Measurements from ENCODE around the gene ESYT2.
"Not testable (repeated sequence)": the region's sequence is repeated elsewhere in the genome, so short reads cannot be mapped to it uniquely, and the experiment has no call there.

ESYT2 gene, protein sequence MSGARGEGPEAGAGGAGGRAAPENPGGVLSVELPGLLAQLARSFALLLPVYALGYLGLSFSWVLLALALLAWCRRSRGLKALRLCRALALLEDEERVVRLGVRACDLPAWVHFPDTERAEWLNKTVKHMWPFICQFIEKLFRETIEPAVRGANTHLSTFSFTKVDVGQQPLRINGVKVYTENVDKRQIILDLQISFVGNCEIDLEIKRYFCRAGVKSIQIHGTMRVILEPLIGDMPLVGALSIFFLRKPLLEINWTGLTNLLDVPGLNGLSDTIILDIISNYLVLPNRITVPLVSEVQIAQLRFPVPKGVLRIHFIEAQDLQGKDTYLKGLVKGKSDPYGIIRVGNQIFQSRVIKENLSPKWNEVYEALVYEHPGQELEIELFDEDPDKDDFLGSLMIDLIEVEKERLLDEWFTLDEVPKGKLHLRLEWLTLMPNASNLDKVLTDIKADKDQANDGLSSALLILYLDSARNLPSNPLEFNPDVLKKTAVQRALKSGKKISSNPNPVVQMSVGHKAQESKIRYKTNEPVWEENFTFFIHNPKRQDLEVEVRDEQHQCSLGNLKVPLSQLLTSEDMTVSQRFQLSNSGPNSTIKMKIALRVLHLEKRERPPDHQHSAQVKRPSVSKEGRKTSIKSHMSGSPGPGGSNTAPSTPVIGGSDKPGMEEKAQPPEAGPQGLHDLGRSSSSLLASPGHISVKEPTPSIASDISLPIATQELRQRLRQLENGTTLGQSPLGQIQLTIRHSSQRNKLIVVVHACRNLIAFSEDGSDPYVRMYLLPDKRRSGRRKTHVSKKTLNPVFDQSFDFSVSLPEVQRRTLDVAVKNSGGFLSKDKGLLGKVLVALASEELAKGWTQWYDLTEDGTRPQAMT

DNA sequence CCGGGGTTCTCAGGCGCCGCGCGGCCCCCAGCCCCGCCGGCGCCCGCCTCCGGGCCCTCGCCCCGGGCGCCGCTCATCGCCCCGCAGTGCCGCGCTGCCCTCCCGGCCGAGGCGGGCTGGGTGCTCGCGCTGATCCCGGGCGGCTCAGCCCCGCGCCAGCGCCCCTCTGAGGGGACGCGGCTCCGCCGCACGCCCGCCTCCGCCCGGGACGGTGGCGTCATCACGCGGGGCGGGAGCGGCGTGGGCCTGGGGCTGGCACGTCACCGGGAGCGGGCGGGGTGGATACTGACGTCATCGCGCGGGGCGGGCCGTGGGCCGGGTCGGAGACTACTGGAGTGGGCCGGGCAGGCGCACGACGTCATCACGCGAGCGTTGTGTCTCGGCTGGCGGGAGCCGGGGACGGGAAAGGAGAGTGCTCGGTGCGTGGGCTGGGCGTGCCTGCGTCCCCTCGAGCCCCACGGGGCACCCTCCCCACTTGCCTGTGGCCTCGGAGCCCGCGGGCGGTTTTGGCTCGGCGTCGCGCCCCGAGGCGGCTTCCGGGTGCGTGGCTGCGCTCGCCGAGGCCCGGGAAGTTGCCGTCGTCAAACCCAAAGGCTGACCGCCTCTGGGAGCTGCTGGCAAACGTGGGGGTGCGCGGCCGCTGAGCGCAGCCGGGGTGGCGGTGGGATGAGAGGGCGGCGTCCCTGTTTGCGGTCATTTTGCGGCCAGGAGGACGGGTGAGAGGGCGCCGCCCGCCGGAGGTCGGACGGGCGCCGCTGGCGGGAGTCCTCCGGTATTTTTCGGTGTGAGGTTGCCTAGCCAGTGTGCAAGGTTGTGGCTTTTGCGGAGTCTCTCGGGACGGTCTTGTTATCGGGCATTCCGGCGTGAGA, at the start of gene ESYT2:
Gene ESYT2 (minus strand): TSS at position 168 of the 869 bp plus-strand sequence. CDS start 91 bp downstream, at position 77.
- in situ Hi-C loops (cut with HindIII; ENCODE audit: low sequenced_read_pairs) = no loop called here

DNA sequence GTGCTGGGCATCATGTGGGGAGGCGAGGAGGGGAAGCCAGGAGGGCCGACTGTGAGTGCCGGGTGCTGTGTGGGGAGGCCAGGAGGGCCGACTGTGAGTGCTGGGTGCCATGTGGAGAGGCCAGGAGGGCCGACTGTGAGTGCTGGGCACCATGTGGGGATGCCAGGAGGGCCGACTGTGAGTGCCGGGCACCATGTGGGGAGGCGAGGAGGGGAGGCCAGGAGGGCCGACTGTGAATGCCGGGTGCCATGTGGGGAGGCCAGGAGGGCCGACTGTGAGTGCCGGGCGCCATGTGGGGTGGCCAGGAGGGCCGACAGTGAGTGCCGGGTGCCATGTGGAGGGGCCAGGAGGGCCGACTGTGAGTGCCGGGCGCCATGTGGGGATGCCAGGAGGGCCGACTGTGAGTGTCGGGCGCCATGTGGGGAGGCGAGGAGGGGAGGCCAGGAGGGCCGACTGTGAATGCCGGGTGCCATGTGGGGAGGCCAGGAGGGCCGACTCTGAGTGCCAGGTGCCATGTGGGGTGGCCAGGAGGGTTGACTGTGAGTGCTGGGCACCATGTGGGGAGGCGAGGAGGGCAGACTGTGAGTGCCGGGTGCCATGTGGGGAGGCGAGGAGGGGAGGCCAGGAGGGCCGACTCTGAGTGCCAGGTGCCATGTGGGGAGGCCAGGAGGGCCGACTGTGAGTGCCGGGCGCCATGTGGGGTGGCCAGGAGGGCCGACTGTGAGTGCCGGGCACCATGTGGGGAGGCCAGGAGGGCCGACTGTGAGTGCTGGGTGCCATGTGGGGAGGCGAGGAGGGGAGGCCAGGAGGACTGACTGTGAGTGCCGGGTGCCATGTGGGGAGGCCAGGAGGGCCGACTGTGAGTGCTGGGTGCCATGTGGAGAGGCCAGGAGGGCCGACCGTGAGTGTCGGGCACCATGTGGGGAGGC, 49.1 kb upstream of the ESYT2 start:
- in situ Hi-C loops (cut with HindIII; ENCODE audit: low sequenced_read_pairs) = not testable (repeated sequence)

DNA sequence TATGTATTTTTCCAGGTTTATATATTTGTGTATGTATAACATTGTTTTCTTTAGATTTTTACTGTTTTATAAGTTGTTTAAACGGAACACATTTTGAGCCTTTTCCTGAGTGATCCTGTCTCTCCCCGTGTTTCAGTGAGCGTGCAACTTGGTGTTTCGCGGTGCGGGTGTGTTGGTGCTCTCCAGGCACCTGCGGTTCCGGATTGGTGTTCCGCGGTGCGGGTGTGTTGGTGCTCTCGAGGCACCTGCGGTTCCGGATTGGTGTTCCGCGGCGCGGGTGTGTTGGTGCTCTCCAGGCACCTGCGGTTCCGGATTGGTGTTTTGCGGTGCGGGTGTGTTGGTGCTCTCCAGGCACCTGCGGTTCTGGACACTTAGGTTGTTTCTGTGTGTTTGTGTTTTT, 47.7 kb upstream of the ESYT2 start:
- in situ Hi-C loops (cut with HindIII; ENCODE audit: low sequenced_read_pairs) = no loop called here

DNA sequence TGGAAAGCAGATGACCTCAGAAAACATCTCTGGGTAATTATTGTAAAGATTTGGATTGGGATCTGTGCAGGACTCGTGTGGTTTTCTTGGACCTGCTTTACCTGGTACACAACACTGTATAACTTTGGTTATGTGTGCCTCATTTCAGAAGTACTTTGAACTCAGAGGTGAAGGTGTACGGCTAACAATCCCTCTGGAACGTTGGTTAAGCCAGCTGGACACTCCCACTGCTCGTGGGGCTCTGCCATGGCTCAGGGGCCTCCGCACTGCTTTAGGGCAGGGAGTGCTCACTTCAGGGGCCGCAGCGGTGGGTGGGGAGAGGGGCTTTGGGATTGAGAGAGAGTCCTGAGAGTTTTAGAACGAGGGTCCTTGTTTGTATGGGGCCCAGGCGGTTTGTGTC, 40.6 kb upstream of the ESYT2 start:
- in situ Hi-C loops (cut with HindIII; ENCODE audit: low sequenced_read_pairs) = no loop called here

DNA sequence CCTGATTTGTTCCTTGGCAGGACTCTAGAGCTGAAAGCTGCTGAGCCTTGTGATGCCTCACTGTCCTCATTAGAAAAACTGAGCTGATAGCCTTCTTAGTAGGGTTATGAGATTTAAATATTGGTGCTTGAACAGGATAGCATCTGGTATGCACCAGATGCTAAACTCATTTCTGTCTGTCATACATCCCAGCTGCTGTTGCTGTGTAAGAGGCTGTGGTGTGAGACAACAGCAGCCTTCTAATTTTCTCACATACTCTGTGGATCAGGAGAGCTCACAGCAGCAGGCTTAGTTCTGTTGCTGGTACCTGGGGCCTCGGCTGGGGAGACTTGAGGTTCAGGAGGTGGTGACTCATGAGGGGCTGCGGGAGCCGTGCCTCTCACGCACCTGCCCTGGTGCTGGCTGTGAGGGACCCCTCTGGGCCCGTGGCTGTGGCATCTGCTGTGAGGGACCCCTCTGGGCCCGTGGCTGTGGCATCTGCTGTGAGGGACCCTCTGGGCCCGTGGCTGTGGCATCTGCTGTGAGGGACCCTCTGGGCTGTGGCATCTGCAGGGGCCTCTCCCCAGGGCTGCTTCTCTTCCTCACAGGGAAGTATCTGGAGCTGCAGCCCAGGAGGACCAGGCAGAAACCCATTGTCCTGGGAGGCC, 39.6 kb upstream of the ESYT2 start:
- in situ Hi-C loops (cut with HindIII; ENCODE audit: low sequenced_read_pairs) = no loop called here

DNA sequence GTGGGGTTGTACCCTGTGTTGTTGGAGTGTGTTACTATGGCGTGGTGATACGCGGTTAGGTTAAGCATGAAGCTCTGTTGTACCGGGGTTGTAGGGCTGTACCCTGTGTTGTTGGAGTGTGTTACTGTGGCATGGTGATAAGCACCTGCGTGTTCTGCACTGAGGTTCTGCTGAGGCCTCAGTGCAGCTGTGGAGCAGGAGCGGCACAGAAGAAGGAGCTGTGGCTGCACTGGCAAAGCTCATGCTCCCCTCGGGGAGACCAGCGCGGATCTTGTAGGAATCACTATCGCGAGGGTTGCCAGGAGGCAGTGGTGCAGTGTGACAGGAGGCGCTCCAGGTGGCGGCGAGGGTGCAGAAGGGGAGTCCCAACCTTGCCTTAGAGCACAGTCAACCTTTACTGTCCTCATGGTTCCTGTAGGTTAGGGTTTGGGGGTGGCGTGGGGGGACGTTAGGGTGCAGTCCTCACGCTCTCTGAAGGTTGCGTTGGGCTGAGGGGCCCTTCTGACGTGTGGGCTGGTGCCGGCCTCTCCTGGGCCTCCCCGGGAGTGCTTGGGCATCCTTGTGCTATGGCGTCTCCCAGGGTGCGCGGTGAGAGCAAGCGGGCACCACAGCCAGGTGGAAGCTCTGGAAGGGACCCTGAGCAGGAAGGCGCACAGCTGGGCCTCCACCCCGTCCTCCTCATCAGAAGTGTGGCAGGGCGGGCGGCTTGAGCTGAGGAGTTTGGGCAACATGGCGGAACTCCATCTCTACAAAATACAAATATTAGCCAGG, 38.1 kb upstream of the ESYT2 start:
- in situ Hi-C loops (cut with HindIII; ENCODE audit: low sequenced_read_pairs) = no loop called here

DNA sequence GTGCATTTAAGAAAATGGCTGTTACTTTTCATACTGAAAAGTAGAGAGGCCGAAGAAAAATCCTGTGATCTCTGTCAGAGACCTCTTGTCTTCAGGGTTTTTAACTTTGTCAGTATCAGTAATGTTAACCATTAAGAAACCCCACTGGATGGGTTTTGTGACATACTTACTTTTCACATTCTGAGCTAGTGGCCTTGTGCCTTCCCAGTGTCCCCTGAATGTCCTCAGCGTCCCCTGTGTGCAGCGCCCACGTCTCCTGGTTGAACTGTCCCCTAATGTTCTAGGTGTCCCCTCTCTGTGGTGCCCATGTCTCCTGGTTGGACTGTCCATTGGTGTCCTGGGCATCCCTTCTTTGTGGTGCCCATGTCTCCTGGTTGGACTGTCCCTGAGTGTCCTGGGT, 36.7 kb upstream of the ESYT2 start:
- in situ Hi-C loops (cut with HindIII; ENCODE audit: low sequenced_read_pairs) = no loop called here

DNA sequence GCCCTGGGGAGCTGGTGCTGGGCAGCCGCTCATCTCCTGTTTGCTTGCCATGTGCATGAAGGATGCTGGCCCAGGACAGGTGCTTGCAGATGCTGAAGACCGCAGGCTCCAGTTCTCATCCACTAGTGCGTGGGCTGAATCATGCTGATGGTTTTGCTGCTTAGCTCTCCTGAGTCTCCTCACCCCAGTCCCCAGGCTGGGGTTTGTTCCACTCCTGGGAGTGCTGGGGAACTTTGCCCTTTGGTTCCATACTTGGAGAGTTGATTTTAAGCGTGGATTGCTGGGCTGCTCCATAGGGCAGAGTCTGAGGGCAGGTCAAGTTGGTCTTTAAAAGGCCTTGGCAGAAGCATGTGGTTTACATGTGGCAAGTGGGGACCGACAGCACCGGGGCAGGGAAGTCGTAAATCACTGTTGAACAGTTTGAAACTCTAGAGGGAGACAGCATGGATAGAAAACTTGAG, 36.2 kb upstream of the ESYT2 start:
- in situ Hi-C loops (cut with HindIII; ENCODE audit: low sequenced_read_pairs) = no loop called here

DNA sequence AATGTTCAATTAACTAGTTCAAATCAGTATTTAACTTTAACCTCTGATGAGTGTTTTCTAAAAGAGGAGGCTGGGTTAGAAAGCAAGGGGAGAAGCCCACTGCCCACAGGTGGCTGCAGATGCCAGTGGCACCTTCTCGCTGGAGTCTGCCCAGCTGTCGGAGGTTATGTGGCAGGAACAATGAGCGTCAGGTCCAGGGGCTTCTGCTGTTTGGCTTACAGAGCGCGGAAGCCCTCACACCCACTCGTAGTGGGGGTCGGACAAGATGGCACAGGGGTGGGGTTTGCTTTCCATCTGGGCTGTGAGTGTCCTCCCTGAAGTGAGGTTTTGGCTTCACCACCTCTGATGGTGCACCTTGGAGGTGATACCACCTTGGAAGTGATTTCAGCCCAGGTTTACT, 35.5 kb upstream of the ESYT2 start:
- in situ Hi-C loops (cut with HindIII; ENCODE audit: low sequenced_read_pairs) = no loop called here

DNA sequence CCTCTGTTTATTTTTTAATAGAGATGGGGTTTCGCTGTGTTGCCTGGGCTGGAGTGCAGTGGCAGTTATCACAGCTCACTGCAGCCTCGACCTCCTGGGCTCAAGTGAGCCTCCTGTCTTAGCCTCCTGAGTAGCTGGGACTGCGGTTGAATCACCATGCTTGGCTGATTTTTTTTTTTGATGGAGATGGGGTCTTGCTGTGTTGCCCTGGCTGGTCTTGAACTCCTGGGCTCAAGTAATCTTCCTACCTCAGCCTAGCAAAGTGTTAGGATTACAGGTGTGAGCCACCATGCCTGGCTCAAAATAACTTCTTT, 35.2 kb upstream of the ESYT2 start:
- in situ Hi-C loops (cut with HindIII; ENCODE audit: low sequenced_read_pairs) = no loop called here

DNA sequence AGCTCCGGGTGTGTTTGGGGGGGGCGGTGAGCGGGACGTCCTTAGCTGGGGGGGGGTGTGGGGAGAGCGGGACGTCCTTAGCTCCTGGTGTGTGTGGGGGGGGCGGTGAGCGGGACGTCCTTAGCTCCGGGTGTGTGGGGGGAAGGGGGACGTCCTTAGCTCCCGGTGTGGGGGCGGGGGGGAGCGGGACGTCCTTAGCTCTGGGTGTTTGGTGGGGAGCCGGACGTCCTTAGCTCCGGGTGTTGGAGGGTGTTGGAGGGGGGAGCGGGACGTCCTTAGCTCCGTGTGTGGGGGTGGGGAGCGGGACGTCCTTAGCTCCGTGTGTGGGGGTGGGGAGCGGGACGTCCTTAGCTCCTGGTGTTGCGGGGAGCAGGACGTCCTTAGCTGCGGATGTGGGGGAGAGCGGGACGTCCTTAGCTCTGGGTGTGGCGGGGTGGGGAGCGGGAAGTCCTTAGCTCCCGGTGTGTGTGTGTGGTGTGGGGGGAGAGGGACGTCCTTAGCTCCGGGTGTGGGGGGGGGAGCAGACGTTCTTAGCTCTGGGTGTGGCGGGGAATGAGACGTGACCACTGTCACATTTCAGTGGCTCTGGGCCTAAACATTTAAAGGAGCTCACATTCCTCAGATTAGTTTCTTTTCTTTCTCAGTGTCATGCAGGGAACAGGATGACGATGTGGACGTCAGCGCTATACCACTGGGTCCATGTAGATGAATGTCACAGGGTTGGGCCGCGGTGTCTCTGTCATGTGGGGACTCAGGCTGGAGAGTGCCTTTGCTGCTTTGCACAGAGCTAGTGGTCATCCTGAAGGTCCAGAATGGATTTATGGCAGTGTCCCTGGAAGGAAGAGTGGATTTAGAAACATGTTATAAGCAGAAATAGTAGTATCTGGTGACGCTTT, 34.5 kb upstream of the ESYT2 start:
- in situ Hi-C loops (cut with HindIII; ENCODE audit: low sequenced_read_pairs) = no loop called here

DNA sequence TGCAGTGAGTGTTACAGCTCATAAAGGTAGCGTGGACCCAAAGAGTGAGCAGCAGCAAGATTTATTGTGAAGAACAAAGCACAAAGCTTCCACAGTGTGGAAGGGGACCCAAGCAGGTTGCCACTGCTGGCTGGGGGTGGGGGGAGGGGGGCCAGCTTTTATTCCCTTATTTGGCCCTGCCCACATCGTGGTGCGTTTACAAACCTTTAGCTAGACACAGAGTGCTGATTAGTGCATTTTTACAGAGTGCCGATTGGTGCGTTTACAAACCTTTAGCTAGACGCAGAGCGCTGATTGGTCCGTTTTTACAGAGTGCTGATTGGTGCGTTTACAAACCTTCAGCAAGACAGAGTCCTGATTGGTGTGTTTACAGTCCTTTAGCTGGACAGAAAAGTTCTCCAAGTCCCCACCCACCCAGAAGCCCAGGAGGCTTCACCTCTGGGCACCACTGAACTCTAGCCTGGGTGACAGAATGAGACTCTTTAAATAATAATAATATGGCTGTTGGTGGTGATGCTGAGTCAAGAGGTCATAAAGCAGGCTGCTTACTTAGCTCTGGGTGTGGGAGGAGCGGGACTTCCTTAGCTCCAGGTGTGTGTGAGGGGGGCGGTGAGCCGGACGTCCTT, 33.8 kb upstream of the ESYT2 start:
- in situ Hi-C loops (cut with HindIII; ENCODE audit: low sequenced_read_pairs) = not testable (repeated sequence)

DNA sequence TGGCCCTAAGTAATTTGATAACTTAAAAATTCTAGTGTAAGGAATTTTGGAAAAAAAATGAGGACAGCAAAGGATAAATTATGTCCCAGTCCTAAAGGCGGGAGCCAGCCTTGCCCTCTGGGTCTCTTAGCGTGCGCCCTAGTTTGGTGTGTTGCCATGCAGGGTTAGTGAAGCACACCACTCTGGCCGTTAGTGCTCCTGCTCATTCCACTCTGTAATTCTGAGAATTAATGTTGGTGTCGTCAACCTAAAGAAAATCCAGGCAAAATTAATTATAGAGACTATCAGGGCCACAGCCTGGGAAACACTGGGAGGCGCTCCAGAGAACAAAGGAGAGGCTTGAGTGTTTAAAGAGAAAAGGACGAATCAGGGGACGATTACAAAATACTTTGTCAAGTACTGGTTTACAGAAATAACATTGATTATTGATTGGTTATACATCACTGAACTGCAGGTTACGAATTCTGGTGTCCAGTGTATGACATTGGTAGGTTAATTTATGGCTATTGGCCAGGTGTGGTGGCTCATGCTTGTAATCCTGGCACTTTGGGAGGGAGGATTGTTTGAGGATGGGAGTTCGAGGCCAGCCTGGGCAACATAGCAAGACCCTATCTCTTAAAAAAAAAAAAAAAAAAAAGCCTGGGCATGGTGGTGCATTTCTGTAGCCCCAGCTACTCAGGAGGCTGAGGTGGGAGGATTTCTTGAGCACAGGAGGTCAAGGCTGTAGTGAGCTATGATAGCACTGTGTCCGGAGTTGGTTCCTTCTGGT, 32.8 kb upstream of the ESYT2 start:
- in situ Hi-C loops (cut with HindIII; ENCODE audit: low sequenced_read_pairs) = no loop called here

DNA sequence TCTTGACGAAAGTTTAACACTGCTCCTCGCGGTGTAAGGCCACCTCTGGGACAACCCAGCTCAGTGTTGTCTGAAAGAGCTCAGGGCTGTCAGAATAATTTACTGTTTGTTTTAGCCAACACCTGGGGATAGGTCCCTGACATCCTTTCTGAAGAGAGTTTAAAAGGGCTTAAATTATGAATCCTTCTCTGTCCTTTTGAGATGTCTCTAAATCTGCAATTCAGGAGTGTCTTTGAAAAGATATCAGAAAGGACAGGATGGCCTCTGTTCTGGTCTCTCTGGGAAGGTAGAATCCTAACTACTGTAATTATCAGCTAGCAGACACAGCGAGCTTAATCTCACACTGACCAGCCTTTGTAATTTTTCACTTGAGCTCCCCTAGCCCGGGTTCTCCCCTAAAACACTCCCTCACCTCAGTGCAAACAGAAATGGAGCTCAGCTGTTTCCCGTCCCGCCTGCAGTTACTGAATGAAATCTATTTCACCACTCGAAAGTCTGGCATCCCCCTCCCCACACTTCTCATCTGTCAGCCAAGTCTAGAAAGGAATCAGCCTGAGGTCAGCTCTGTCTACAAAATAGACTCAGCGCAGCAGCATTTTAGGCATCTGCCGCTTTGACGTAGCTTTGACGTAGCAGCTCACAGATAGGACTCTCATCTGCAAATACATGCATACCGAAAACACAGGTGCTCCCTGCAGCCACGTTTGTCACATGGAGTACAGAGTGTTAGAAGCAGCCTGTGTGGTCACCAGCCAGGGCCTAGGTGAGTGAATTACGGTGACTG, 31.9 kb upstream of the ESYT2 start:
- in situ Hi-C loops (cut with HindIII; ENCODE audit: low sequenced_read_pairs) = no loop called here

DNA sequence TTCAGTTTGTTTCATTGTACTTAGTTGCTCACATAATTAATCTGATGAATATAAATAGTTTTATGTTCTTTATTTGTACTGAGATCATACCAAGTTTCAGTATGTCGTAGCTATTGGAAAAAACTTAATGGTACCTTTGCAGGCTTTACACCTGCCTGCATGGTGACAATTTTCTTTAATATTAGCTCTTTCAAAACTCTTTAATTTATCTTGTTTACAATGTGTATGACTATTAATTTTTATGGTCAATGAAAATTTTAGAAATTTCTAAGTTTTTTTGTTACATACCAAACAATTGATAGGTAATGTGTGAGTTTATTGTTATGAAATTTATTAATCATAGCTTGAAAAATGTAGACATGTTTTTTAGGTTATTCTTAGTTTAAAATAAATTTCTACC, 31.1 kb upstream of the ESYT2 start:
- in situ Hi-C loops (cut with HindIII; ENCODE audit: low sequenced_read_pairs) = no loop called here
